Activated T-cell treated with anti-CD3 and anti-CD28 coated beads, Interleukin-2, amount 50 U/mL, for 4 hours (primary cell): ENCODE data around the gene NAT14. TPM values are rescaled to one million over a fixed set of nuclear protein-coding genes. Genes with fewer than 3 reads are reported as not detected.
A peak's percentile ranks its signal among the peaks of the same experiment; 100 is the strongest.
"Not testable (repeated sequence)": the region's sequence is repeated elsewhere in the genome, so short reads cannot be mapped to it uniquely, and the experiment has no call there.

Experiments
- ATAC-seq, 2 donors: fragments of 200-7000 bp; cut with Tn5 transposase; one replicate each; pipeline ENCODE4 v1.10.0; 2021
- DNase-seq: peaks from one replicate; pipeline ENCODE4 v3.0.0-alpha.2; 2020
- H3K27me3 Mint-ChIP-seq: one replicate; pipeline ENCODE4 v1.8.0; 2021; ENCODE audit warnings: low read depth, mixed read lengths
- H3K36me3 Mint-ChIP-seq: one replicate; pipeline ENCODE4 v1.8.0; 2022; ENCODE audit warnings: mixed read lengths; ENCODE audit not compliant: insufficient read depth
- H3K4me1 Mint-ChIP-seq: one replicate; pipeline ENCODE4 v1.8.0; 2021; ENCODE audit warnings: low read depth, mixed read lengths
- H3K4me3 Mint-ChIP-seq: one replicate; pipeline ENCODE4 v1.8.0; 2021; ENCODE audit warnings: mild to moderate bottlenecking, moderate library complexity, mixed read lengths
- H3K9me3 Mint-ChIP-seq: one replicate; pipeline ENCODE4 v1.8.0; 2021; ENCODE audit warnings: mixed read lengths
- total RNA-seq, 3 donors: library from RNA; stranded (reverse); gene quantifications; one replicate each; pipeline ENCODE4 v1.2.1, GENCODE V29; 2021

Gene NAT14
- total RNA-seq, 3 donors from 2014 or later = 16.0 to 23.4 (median 17.6) TPM

GRCh38 chr19:55493052-55493644 is 8.2 kb downstream of the NAT14 start:
- DNase-seq (no peak), ATAC-seq (no peak)
- Mint-ChIP-seq H3K27me3 (peaks cover 7% of the 10 kb centered on the region), H3K4me3 (no peak overlapping the region), H3K36me3 (no peaks in the 10 kb centered on the region), H3K4me1 (no peaks in the 10 kb centered on the region), H3K9me3 (no peaks in the 10 kb centered on the region)

- DNase-seq (no peak), ATAC-seq (no peak)
- no peaks in the 10 kb centered on the region for H3K36me3 Mint-ChIP-seq
- H3K4me1 Mint-ChIP-seq = no peaks in the 10 kb centered on the region
- no peaks in the 10 kb centered on the region for H3K9me3 Mint-ChIP-seq
- peaks cover 7% of the 10 kb centered on the region for H3K27me3 Mint-ChIP-seq
- H3K4me3 Mint-ChIP-seq = no peak overlapping the region
Observed at GRCh38 chr19:55493645-55494171, 8.7 kb downstream of the NAT14 start.

GRCh38 chr19:55494172-55494761 is 9.3 kb downstream of the NAT14 start:
- no peaks in the 10 kb centered on the region for H3K36me3 Mint-ChIP-seq
- peaks cover 7% of the 10 kb centered on the region for H3K27me3 Mint-ChIP-seq
- DNase-seq (no peak), ATAC-seq (peak in 1 of 2 donors; percentile 52)
- no peaks in the 10 kb centered on the region for H3K9me3 Mint-ChIP-seq
- no peak overlapping the region for H3K4me3 Mint-ChIP-seq
- H3K4me1 Mint-ChIP-seq = no peaks in the 10 kb centered on the region

- DNase-seq (no peak), ATAC-seq (no peak)
- Mint-ChIP-seq H3K4me1 (no peaks in the 10 kb centered on the region), H3K9me3 (no peaks in the 10 kb centered on the region), H3K36me3 (no peaks in the 10 kb centered on the region), H3K4me3 (no peak overlapping the region), H3K27me3 (peaks cover 7% of the 10 kb centered on the region)
Observed at GRCh38 chr19:55495646-55496349, 10.8 kb downstream of the NAT14 start.

- not testable (repeated sequence) for H3K9me3 Mint-ChIP-seq, ATAC-seq, H3K4me3 Mint-ChIP-seq, H3K4me1 Mint-ChIP-seq, DNase-seq, H3K36me3 Mint-ChIP-seq, H3K27me3 Mint-ChIP-seq
Observed at GRCh38 chr19:55496820-55497219, 11.8 kb downstream of the NAT14 start.

- Mint-ChIP-seq H3K4me3 (no peak overlapping the region), H3K4me1 (peaks cover 5% of the 10 kb centered on the region), H3K27me3 (peaks cover 4% of the 10 kb centered on the region), H3K9me3 (no peaks in the 10 kb centered on the region), H3K36me3 (no peaks in the 10 kb centered on the region)
- ATAC-seq = no peak
- no peak for DNase-seq
Observed at GRCh38 chr19:55497763-55498162, 12.8 kb downstream of the NAT14 start.

GRCh38 chr19:55498246-55498840 is 13.4 kb downstream of the NAT14 start:
- Mint-ChIP-seq H3K4me1 (peaks cover 8% of the 10 kb centered on the region), H3K9me3 (no peaks in the 10 kb centered on the region), H3K27me3 (no peaks in the 10 kb centered on the region), H3K4me3 (no peak overlapping the region), H3K36me3 (no peaks in the 10 kb centered on the region)
- DNase-seq = no peak
- ATAC-seq = no peak

- H3K9me3 Mint-ChIP-seq = no peaks in the 10 kb centered on the region
- ATAC-seq = no peak
- H3K4me3 Mint-ChIP-seq = no peak overlapping the region
- peaks cover 10% of the 10 kb centered on the region for H3K4me1 Mint-ChIP-seq
- no peaks in the 10 kb centered on the region for H3K36me3 Mint-ChIP-seq
- H3K27me3 Mint-ChIP-seq = no peaks in the 10 kb centered on the region
- DNase-seq = no peak
Observed at GRCh38 chr19:55500368-55500952, 15.5 kb downstream of the NAT14 start.

- H3K4me3 Mint-ChIP-seq = peak overlapping the region; percentile 0
- no peak for ATAC-seq
- no peak for DNase-seq
- peaks cover 10% of the 10 kb centered on the region for H3K4me1 Mint-ChIP-seq
- H3K27me3 Mint-ChIP-seq = no peaks in the 10 kb centered on the region
- H3K36me3 Mint-ChIP-seq = no peaks in the 10 kb centered on the region
- no peaks in the 10 kb centered on the region for H3K9me3 Mint-ChIP-seq
Observed at GRCh38 chr19:55502197-55502952, 17.4 kb downstream of the NAT14 start.

GRCh38 chr19:55503157-55503501 is 18.1 kb downstream of the NAT14 start:
- DNase-seq (no peak), ATAC-seq (no peak)
- H3K27me3 Mint-ChIP-seq = peaks cover 6% of the 10 kb centered on the region
- H3K4me1 Mint-ChIP-seq = peaks cover 10% of the 10 kb centered on the region
- no peaks in the 10 kb centered on the region for H3K36me3 Mint-ChIP-seq
- no peaks in the 10 kb centered on the region for H3K9me3 Mint-ChIP-seq
- peak overlapping the region; percentile 78 for H3K4me3 Mint-ChIP-seq

- Mint-ChIP-seq H3K4me3 (peak overlapping the region; percentile 78), H3K27me3 (peaks cover 7% of the 10 kb centered on the region), H3K9me3 (no peaks in the 10 kb centered on the region), H3K36me3 (no peaks in the 10 kb centered on the region), H3K4me1 (peaks cover 10% of the 10 kb centered on the region)
- ATAC-seq (peak; percentile 97), DNase-seq (peak; percentile 93)
Observed at GRCh38 chr19:55503502-55504251, 18.7 kb downstream of the NAT14 start.

GRCh38 chr19:55504252-55504603 is 19.2 kb downstream of the NAT14 start:
- ATAC-seq = no peak
- no peak for DNase-seq
- H3K4me3 Mint-ChIP-seq = no peak overlapping the region
- H3K4me1 Mint-ChIP-seq = peaks cover 10% of the 10 kb centered on the region
- peaks cover 7% of the 10 kb centered on the region for H3K27me3 Mint-ChIP-seq
- no peaks in the 10 kb centered on the region for H3K9me3 Mint-ChIP-seq
- H3K36me3 Mint-ChIP-seq = no peaks in the 10 kb centered on the region

GRCh38 chr19:55504981-55505380 is 20.0 kb downstream of the NAT14 start:
- no peak for ATAC-seq

More at GRCh38 chr19:55504981-55505380, 20.0 kb downstream of the NAT14 start:
- no peak for DNase-seq
- Mint-ChIP-seq H3K9me3 (no peaks in the 10 kb centered on the region), H3K4me1 (peaks cover 10% of the 10 kb centered on the region), H3K27me3 (peaks cover 7% of the 10 kb centered on the region), H3K36me3 (no peaks in the 10 kb centered on the region), H3K4me3 (no peak overlapping the region)
